ENCODE results near the gene NIN.
A peak's percentile ranks its signal among the peaks of the same experiment; 100 is the strongest.

The NIN gene

DNA sequence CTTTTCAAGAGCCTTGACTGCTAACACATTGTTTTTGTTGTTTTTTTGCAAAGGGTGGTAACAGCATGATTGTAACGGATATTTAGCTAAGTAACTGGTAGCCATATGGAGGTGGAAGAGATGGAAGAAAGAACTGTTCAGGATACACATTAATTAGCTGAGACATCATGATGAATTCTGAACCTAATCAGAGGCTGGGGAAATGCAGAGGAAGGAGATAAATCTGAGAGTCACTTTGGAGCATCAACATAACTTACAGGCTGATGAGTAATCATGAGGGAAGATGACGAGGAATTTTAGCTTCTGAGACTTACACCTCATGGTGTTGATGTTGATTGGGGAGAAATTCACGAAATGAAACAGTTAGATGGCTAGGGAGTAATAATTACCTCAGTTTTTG, 62.3 kb downstream of the NIN start:
- no peak overlapping the region for H3K4me3 ChIP-seq (replicated peaks in 1 of 2; ENCODE audit: low read depth in 2 of 2, low read length in 2 of 2)
- TF ChIP-seq, protein P1, sequence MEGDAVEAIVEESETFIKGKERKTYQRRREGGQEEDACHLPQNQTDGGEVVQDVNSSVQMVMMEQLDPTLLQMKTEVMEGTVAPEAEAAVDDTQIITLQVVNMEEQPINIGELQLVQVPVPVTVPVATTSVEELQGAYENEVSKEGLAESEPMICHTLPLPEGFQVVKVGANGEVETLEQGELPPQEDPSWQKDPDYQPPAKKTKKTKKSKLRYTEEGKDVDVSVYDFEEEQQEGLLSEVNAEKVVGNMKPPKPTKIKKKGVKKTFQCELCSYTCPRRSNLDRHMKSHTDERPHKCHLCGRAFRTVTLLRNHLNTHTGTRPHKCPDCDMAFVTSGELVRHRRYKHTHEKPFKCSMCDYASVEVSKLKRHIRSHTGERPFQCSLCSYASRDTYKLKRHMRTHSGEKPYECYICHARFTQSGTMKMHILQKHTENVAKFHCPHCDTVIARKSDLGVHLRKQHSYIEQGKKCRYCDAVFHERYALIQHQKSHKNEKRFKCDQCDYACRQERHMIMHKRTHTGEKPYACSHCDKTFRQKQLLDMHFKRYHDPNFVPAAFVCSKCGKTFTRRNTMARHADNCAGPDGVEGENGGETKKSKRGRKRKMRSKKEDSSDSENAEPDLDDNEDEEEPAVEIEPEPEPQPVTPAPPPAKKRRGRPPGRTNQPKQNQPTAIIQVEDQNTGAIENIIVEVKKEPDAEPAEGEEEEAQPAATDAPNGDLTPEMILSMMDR (IDR thresholded peaks at IDR 0.05; ENCODE audit: low read depth, low read length), result no peak
- DNase-seq (ENCODE audit: low read depth in 2 of 2), result peak in 1 of 2 donors; percentile 33

DNA sequence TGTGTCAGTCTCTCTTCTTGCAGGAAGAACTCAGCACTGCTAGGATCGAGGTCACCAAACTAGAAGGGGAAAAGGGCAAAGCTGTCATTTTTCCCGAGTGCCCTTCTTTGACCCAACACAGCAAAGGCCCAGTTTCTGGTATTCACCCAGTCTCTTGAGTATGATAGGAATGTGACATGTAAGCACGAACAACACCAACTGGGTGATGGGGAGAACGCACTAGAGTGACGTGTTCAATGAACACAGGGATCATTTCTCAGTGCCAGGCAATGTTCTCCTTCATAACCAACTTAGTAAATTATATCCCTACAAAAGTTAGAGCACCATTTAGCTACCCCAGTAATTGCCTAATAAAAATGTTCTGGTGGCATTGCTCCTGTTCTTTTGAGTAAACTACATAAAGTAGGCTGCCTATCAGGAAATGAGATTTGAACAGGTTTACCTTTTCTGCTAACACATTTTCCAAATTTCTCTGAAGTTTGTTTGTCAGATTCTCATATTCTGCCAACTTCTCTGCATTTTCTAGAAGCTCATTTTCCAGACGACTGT, 64.5 kb downstream of the NIN start:
- peak; percentile 36 to 62 for DNase-seq (ENCODE audit: low read depth in 2 of 2)
- no peak overlapping the region for H3K4me3 ChIP-seq (replicated peaks in 1 of 2; ENCODE audit: low read depth in 2 of 2, low read length in 2 of 2)
- TF ChIP-seq, protein P1 (IDR thresholded peaks at IDR 0.05; ENCODE audit: low read depth, low read length), result no peak

- TF ChIP-seq, protein P1 (IDR thresholded peaks at IDR 0.05; ENCODE audit: low read depth, low read length), result no peak
- peak; percentile 41 to 67 for DNase-seq (ENCODE audit: low read depth in 2 of 2)
- H3K4me3 ChIP-seq (replicated peaks in 1 of 2; ENCODE audit: low read depth in 2 of 2, low read length in 2 of 2), result no peak overlapping the region
Measured at GRCh38 chr14:50763382-50764007, 67.5 kb downstream of the NIN start.

DNA sequence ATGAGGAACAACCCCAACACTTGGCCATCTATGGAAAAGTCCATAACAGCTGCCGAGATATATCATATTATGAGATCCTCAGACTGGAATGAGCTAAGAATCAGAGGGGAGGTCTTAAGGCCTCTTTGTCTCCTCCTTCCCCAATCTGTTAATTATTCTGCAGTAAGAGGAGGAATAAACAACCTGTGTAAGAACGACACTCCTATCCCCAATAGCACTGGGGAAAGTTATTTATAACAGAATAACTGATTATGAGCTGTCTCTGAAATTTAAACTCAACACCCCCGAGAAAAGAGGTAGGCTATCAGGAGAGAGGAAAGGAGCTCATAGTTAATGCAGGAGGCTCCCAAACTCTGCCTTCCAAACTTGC, 68.0 kb downstream of the NIN start:
- DNase-seq (ENCODE audit: low read depth in 2 of 2), result no peak
- TF ChIP-seq, protein P1 (IDR thresholded peaks at IDR 0.05; ENCODE audit: low read depth, low read length), result no peak
- H3K4me3 ChIP-seq (replicated peaks in 1 of 2; ENCODE audit: low read depth in 2 of 2, low read length in 2 of 2), result no peak overlapping the region

DNA sequence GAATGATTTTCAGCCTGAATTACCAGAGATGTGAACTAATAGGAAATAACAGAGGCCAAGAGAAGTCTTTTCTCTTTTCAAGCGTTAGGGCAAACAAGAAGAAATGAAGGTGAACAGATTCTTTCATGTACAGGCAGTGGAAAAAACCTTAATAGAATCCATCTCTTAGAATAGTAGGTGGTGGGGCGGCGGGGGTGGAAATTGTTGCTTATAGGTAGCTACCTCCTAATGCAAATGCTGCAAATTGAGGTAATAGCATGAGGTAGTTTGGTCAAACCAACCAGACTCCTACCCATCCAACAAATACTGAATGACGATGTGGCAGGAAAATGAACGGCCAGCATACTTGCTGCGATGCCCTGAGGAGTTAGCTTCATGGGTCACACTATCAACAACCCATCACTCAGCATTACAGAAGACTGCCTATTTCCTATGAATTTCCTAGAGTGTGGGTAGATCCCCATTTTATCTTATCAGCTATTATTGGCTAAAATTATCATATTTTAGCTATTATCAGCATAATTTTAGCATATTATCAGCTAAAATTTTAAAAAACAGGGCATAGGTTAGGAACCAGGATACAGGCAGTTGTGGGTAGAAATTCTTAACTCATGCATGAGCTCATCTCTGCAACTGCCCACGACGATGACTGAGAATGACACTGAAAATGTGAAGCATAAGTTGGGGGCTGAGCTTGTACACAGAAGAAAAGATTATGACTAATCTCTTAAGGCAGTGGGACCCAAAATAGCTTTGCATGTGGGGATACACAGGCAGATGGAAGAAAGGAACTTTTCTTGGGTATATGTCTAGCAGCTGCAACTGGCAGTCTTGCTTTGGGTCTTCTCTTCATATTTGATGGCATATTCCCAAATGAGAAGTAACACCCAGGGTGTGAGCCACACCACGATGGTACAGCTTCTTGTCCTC, 68.7 kb downstream of the NIN start:
- DNase-seq (ENCODE audit: low read depth in 2 of 2), result peak; percentile 7 to 85
- TF ChIP-seq, protein P1 (IDR thresholded peaks at IDR 0.05; ENCODE audit: low read depth, low read length), result no peak
- no peak overlapping the region for H3K4me3 ChIP-seq (replicated peaks in 1 of 2; ENCODE audit: low read depth in 2 of 2, low read length in 2 of 2)

DNA sequence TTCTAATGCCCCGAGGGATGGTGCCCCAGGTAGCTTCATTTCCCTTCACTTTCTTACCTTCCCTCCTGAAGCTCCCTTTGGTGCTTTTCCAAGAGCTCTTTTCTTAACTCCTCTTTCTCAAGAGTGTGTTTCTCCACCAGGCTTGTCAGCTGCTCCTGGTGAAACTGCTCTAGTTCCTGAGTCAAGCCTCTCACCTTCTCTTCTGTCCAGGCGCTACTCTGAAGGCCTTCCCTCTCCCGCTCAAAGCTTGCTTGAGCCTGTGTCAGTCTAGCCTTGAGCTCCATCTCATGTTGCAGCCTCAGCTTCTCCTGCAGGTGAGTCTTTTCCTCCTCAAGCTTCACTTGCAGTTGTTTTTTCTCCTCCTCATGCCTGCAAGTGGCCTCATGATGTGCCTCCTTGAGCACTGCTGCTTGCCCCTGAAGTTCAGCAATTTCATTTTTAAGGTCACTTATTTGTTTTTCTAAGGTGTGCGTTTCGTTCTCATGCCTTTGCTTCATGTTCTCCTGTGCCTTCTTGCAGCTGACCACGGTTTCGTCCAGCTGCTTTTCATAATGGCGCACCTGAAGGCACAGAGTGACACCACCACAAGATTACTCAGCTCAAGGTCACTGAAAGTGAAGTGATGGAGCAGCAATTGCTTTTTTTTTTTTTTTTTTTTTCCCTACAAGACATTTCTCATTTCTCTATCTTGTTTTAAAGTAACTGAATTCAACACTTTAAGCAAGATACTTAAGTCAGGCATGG, 71.0 kb downstream of the NIN start:
- DNase-seq (ENCODE audit: low read depth in 2 of 2), result no peak
- H3K4me3 ChIP-seq (replicated peaks in 1 of 2; ENCODE audit: low read depth in 2 of 2, low read length in 2 of 2), result no peak overlapping the region
- TF ChIP-seq, protein P1 (IDR thresholded peaks at IDR 0.05; ENCODE audit: low read depth, low read length), result no peak
